CD4-positive, alpha-beta T cell (primary cell): ENCODE data around the gene ZNF397. TPM values are rescaled to one million over a fixed set of nuclear protein-coding genes. Genes with fewer than 3 reads are reported as not detected.

Experiments used
- ATAC-seq: fragments of 200-7000 bp; cut with Tn5 transposase; one replicate; pipeline ENCODE4 v1.10.0; 2022; ENCODE audit warnings: mild to moderate bottlenecking; ENCODE audit not compliant: poor library complexity
- CTCF ChIA-PET: fragments of 350-600 bp; sonication (Branson Sonifier 250); formaldehyde crosslinking; loops from one replicate; lab custom pipeline; 2021; ENCODE audit warnings: antibody characterized with exemption, inconsistent platforms; lab: Charles Lee
- POLR2A ChIA-PET: fragments of 350-600 bp; sonication (Branson Sonifier 250); formaldehyde crosslinking; loops from one replicate; lab custom pipeline; 2021; ENCODE audit warnings: antibody characterized with exemption, inconsistent platforms; lab: Charles Lee
- DNase-seq, 14 experiments: peaks; one replicate each; pipeline ENCODE4 v3.0.0-alpha.2; 2013 to 2020; ENCODE audit warnings: mixed read lengths in 2 of 14
- H3K27ac ChIP-seq, 2 donors: one replicate each; pipeline versions ENCODE4 v1.5.1 to v1.7.0; 2013; ENCODE audit warnings: low read length in 2 of 2, low read depth in 1 of 2, mild to moderate bottlenecking in 1 of 2
- H3K27me3 ChIP-seq, 2 experiments: 1 replicate in 1 of 2; 2 replicates in 1 of 2; pipeline versions ENCODE4 v1.6.1 to v1.7.0; 2013; ENCODE audit warnings: low read length in 2 of 2, control low read depth in 1 of 2, mild to moderate bottlenecking in 1 of 2, moderate library complexity in 1 of 2; ENCODE audit not compliant: insufficient read depth in 2 of 2, control insufficient read depth in 1 of 2
- H3K36me3 ChIP-seq: one replicate; pipeline ENCODE4 v1.6.1; 2013; ENCODE audit warnings: low read length, control low read depth; ENCODE audit not compliant: insufficient read depth
- H3K4me1 ChIP-seq: one replicate; pipeline ENCODE4 v1.6.1; 2013; ENCODE audit warnings: low read length, control low read depth; ENCODE audit not compliant: insufficient read depth
- H3K4me3 ChIP-seq: one replicate; pipeline ENCODE4 v1.5.1; 2013; ENCODE audit warnings: mild to moderate bottlenecking, low read length, moderate library complexity
- H3K9me3 ChIP-seq, 2 experiments: 1 replicate in 1 of 2; 2 replicates in 1 of 2; pipeline versions ENCODE4 v1.6.1 to v1.7.0; 2013; ENCODE audit warnings: low read length in 2 of 2, mild to moderate bottlenecking in 2 of 2, control low read depth in 1 of 2, moderate library complexity in 1 of 2; ENCODE audit not compliant: control insufficient read depth in 1 of 2, insufficient read depth in 1 of 2
- H3K27ac Mint-ChIP-seq: one replicate; pipeline ENCODE4 v1.8.0; 2020; ENCODE audit warnings: mixed read lengths
- H3K27me3 Mint-ChIP-seq: one replicate; pipeline ENCODE4 v1.8.0; 2021; ENCODE audit warnings: mixed read lengths
- H3K36me3 Mint-ChIP-seq: one replicate; pipeline ENCODE4 v1.8.0; 2021; ENCODE audit warnings: low read depth, mixed read lengths
- H3K4me1 Mint-ChIP-seq: one replicate; pipeline ENCODE4 v1.8.0; 2021; ENCODE audit warnings: low read depth, mixed read lengths
- H3K4me3 Mint-ChIP-seq: one replicate; pipeline ENCODE4 v1.8.0; 2020; ENCODE audit warnings: mild to moderate bottlenecking, mixed read lengths
- H3K9me3 Mint-ChIP-seq: one replicate; pipeline ENCODE4 v1.8.0; 2020; ENCODE audit warnings: mixed read lengths
- intact Hi-C, 2 experiments: fragments of 100-400 bp; cut with DNase I in 1 of 2; cut with micrococcal nuclease in 1 of 2; formaldehyde crosslinking; loops; one replicate each; pipeline versions ENCODE4 v1.15.1 to v1.9.0; 2023 to 2025; cut with DNase I, micrococcal nuclease
- total RNA-seq, 174 experiments: library from RNA in 2 of 174; stranded (reverse) in 2 of 174; gene quantifications; one replicate each; pipeline ENCODE4 v1.2.3 and lab custom pipeline; 2021 to 2026
- TF ChIP-seq, protein P1 (sequence below): fragments of 200-600 bp; IDR thresholded peaks from one replicate; pipeline ENCODE4 v1.8.0; 2022; ENCODE audit warnings: antibody characterized with exemption, mild to moderate bottlenecking

The ZNF397 gene
- total RNA-seq, 2 experiments from 2014 or later = 7.6 to 10.0 TPM

DNA sequence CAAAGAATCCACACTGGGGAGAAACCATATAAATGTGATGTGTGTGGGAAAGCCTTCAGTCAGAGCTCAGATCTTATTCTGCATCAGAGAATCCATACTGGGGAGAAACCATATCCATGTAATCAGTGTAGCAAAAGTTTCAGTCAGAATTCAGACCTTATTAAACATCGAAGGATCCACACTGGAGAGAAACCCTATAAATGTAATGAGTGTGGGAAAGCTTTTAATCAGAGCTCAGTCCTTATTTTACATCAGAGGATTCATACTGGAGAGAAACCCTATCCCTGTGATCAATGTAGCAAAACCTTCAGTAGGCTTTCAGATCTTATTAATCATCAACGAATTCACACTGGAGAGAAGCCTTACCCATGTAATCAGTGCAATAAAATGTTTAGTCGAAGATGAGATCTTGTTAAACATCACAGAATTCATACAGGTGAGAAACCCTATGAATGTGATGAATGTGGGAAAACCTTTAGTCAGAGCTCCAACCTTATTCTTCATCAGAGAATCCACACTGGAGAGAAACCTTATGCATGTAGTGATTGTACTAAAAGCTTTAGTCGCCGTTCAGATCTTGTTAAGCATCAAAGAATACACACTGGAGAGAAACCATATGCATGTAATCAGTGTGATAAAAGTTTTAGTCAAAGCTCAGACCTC, 65.9 kb downstream of the ZNF397 start:
- ChIA-PET CTCF (interaction anchor here (1.7 kb wide), 1 partner anchor 8 kb away, joined by 3 read pairs; no protein-coding TSS in a partner anchor), POLR2A (interaction anchor here (0.9 kb wide), 1 partner anchor 39 kb away, joined by 3 read pairs; no protein-coding TSS in a partner anchor)
- Mint-ChIP-seq H3K27ac (no peak overlapping the region), H3K4me1 (no peaks in the 10 kb centered on the region), H3K36me3 (peaks cover 93% of the 10 kb centered on the region), H3K9me3 (peaks cover 35% of the 10 kb centered on the region), H3K27me3 (no peaks in the 10 kb centered on the region), H3K4me3 (no peak overlapping the region)
- Histone ChIP-seq H3K27ac (no peak overlapping the region), H3K36me3 (peaks cover 43% of the 10 kb centered on the region), H3K27me3 (no peaks in the 10 kb centered on the region), H3K4me1 (no peaks in the 10 kb centered on the region), H3K9me3 (peaks cover 19 to 97% of the 10 kb centered on the region in 2 experiments), H3K4me3 (no peak overlapping the region)
- ATAC-seq = no peak
- intact Hi-C loops = no loop called here
- DNase-seq = no peak
- TF ChIP-seq, protein P1, sequence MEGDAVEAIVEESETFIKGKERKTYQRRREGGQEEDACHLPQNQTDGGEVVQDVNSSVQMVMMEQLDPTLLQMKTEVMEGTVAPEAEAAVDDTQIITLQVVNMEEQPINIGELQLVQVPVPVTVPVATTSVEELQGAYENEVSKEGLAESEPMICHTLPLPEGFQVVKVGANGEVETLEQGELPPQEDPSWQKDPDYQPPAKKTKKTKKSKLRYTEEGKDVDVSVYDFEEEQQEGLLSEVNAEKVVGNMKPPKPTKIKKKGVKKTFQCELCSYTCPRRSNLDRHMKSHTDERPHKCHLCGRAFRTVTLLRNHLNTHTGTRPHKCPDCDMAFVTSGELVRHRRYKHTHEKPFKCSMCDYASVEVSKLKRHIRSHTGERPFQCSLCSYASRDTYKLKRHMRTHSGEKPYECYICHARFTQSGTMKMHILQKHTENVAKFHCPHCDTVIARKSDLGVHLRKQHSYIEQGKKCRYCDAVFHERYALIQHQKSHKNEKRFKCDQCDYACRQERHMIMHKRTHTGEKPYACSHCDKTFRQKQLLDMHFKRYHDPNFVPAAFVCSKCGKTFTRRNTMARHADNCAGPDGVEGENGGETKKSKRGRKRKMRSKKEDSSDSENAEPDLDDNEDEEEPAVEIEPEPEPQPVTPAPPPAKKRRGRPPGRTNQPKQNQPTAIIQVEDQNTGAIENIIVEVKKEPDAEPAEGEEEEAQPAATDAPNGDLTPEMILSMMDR = no peak

Other genes starting within 250 kb of the ZNF397 start
- gene MAPRE2, start 199.6 kb upstream of the ZNF397 start, total RNA-seq = 100 to 1,000 TPM; 108 to 112 TPM
- gene ZSCAN30, start 49.2 kb downstream of the ZNF397 start, total RNA-seq = 10 to 100 TPM in 1 of 2 experiments, 1 to 10 TPM in 1; 9.6 to 11.6 TPM
- gene ZNF24, start 103.4 kb downstream of the ZNF397 start, total RNA-seq = 10 to 100 TPM; 65.9 to 68.3 TPM
- under 1 TPM; 0.25 to 0.28 TPM for gene ZNF396, start 136.3 kb downstream of the ZNF397 start, total RNA-seq